Neural progenitor cell (in vitro differentiated cells): Measurements from ENCODE around the gene MAF. TPM values are rescaled to one million over a fixed set of nuclear protein-coding genes. Genes with fewer than 3 reads are reported as not detected.

ENCODE experiments used
- DNase-seq: peaks from one replicate; pipeline ENCODE4 v3.0.0-alpha.2; 2016; ENCODE audit warnings: low spot score
- H2AFZ ChIP-seq: fragments of 200-600 bp; sonication (generic); replicated peaks from 2 replicates; pipeline ENCODE4 v1.6.1; 2016; ENCODE audit warnings: antibody characterized with exemption
- H3F3A ChIP-seq: fragments of 200-600 bp; sonication (generic); 2 replicates; pipeline ENCODE4 v1.6.1; 2016; ENCODE audit warnings: antibody characterized with exemption, low read depth
- H3K27ac ChIP-seq: fragments of 200-600 bp; sonication (generic); 2 replicates; pipeline ENCODE4 v1.5.1; 2016; ENCODE audit warnings: mild to moderate bottlenecking
- H3K27me3 ChIP-seq: fragments of 200-600 bp; sonication (generic); 2 replicates; pipeline ENCODE4 v1.6.1; 2016; ENCODE audit warnings: mild to moderate bottlenecking, moderate library complexity
- H3K36me3 ChIP-seq: fragments of 200-600 bp; sonication (generic); 2 replicates; pipeline ENCODE4 v1.5.1; 2016
- H3K4me1 ChIP-seq: fragments of 200-600 bp; sonication (generic); 2 replicates; pipeline ENCODE4 v1.6.1; 2016; ENCODE audit warnings: mixed run types
- H3K4me2 ChIP-seq: fragments of 200-600 bp; sonication (generic); 2 replicates; pipeline ENCODE4 v1.6.1; 2016
- H3K4me3 ChIP-seq: fragments of 200-600 bp; sonication (generic); 2 replicates; pipeline ENCODE4 v1.5.1; 2016
- H3K79me2 ChIP-seq: fragments of 200-600 bp; sonication (generic); 2 replicates; pipeline ENCODE4 v1.6.1; 2016; ENCODE audit warnings: low read depth
- H3K9ac ChIP-seq: fragments of 200-600 bp; sonication (generic); 2 replicates; pipeline ENCODE4 v1.6.1; 2016
- H3K9me3 ChIP-seq: fragments of 200-600 bp; sonication (generic); 2 replicates; pipeline ENCODE4 v1.5.1; 2016; ENCODE audit warnings: low read depth
- H4K20me1 ChIP-seq: fragments of 200-600 bp; sonication (generic); 2 replicates; pipeline ENCODE4 v1.6.1; 2016; ENCODE audit warnings: low read depth
- H3K27ac Mint-ChIP-seq: 3 replicates; pipeline ENCODE4 v1.8.0; 2021; ENCODE audit warnings: mixed read lengths
- H3K27me3 Mint-ChIP-seq: 2 replicates; pipeline ENCODE4 v1.8.0; 2022; ENCODE audit warnings: low read depth, mild to moderate bottlenecking, inconsistent platforms, moderate library complexity, mixed read lengths; ENCODE audit not compliant: insufficient read depth
- H3K36me3 Mint-ChIP-seq: 3 replicates; pipeline ENCODE4 v1.8.0; 2021; ENCODE audit warnings: mixed read lengths
- H3K4me1 Mint-ChIP-seq: 3 replicates; pipeline ENCODE4 v1.8.0; 2021; ENCODE audit warnings: mixed read lengths
- H3K4me3 Mint-ChIP-seq: 3 replicates; pipeline ENCODE4 v1.8.0; 2021; ENCODE audit warnings: mild to moderate bottlenecking, moderate library complexity, mixed read lengths
- H3K9me3 Mint-ChIP-seq: 3 replicates; pipeline ENCODE4 v1.8.0; 2020; ENCODE audit warnings: mixed read lengths
- EZH2 ChIP-seq: fragments of 200-600 bp; sonication (generic); IDR thresholded peaks from 2 replicates; pipeline ENCODE4 v1.6.1; 2017; ENCODE audit warnings: antibody characterized with exemption, mild to moderate bottlenecking, moderate library complexity
- EZH2phosphoT487 ChIP-seq: fragments of 200-600 bp; sonication (generic); IDR thresholded peaks from 2 replicates; pipeline ENCODE4 v1.6.1; 2017; ENCODE audit warnings: antibody characterized with exemption
- total RNA-seq: library from RNA; depleted of rRNA; stranded (reverse); fragments of >200 nt; gene quantifications from 2 replicates; pipeline ENCODE4 v1.2.3, GENCODE V29; 2015; ENCODE audit warnings: low replicate concordance
- TF ChIP-seq, protein P1 (sequence below): fragments of 200-600 bp; sonication (generic); IDR thresholded peaks from 2 replicates; pipeline ENCODE4 v1.5.1; 2017; ENCODE audit warnings: antibody characterized with exemption, mild to moderate bottlenecking

Gene MAF
- total RNA-seq, 1 donor from 2014 or later: 10.8 TPM

DNA sequence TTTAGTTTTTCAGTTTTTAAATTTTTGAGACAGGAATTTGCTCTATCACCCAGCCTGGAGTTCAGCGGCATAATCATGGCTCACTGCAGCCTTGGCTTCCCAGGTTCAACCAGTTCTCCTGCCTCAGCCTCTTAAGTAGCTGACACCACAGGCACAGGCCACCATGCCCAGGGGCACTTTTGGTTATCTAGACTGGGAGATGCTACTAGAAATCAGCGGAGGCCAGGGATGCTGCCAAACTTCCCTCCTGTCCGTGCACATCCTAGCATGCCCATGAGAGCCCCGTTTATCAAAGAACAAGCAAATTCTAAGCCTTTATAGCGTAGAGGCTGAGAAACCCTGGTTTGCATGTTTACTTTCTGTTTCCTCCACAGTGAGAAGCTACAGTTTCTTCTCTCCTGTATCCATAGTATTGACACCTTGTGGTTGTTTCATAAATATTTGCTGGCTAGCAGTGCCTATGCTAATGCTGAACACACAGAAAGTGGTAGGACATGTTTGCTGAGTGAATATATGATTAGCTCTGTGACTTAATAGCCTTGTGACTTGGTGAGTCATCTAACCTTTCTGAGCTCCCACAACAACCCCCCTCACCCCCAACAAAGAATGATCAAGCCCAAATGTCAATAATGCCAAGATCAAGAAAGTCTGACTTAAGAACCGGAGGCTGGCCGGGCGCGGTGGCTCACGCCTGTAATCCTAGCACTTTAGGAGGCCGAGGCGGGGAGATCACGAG is 39.2 kb upstream of the MAF start:
- no peak overlapping the region for H3K27ac ChIP-seq
- H3K9me3 ChIP-seq: no peaks in the 10 kb centered on the region
- H3K4me3 Mint-ChIP-seq: no peak overlapping the region
- no peak overlapping the region for H3K27ac Mint-ChIP-seq
- no peak for DNase-seq
- H3K4me2 ChIP-seq: no peak overlapping the region
- H3K4me1 Mint-ChIP-seq: peaks cover 3% of the 10 kb centered on the region
- no peaks in the 10 kb centered on the region for H3K4me1 ChIP-seq
- no peak overlapping the region for H2AFZ ChIP-seq
- H3F3A ChIP-seq: no peaks in the 10 kb centered on the region
- H3K4me3 ChIP-seq: no peak overlapping the region
- H3K36me3 Mint-ChIP-seq: no peaks in the 10 kb centered on the region
- peaks cover 11% of the 10 kb centered on the region for H3K27me3 Mint-ChIP-seq
- no peaks in the 10 kb centered on the region for H3K79me2 ChIP-seq
- H3K36me3 ChIP-seq: no peaks in the 10 kb centered on the region
- H3K9ac ChIP-seq: no peak overlapping the region
- no peak for TF ChIP-seq EZH2phosphoT487
- no peak for TF ChIP-seq EZH2
- TF ChIP-seq, protein P1, sequence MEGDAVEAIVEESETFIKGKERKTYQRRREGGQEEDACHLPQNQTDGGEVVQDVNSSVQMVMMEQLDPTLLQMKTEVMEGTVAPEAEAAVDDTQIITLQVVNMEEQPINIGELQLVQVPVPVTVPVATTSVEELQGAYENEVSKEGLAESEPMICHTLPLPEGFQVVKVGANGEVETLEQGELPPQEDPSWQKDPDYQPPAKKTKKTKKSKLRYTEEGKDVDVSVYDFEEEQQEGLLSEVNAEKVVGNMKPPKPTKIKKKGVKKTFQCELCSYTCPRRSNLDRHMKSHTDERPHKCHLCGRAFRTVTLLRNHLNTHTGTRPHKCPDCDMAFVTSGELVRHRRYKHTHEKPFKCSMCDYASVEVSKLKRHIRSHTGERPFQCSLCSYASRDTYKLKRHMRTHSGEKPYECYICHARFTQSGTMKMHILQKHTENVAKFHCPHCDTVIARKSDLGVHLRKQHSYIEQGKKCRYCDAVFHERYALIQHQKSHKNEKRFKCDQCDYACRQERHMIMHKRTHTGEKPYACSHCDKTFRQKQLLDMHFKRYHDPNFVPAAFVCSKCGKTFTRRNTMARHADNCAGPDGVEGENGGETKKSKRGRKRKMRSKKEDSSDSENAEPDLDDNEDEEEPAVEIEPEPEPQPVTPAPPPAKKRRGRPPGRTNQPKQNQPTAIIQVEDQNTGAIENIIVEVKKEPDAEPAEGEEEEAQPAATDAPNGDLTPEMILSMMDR: no peak
- peaks cover 3% of the 10 kb centered on the region for H3K9me3 Mint-ChIP-seq
- no peaks in the 10 kb centered on the region for H3K27me3 ChIP-seq
- H4K20me1 ChIP-seq: no peaks in the 10 kb centered on the region

DNA sequence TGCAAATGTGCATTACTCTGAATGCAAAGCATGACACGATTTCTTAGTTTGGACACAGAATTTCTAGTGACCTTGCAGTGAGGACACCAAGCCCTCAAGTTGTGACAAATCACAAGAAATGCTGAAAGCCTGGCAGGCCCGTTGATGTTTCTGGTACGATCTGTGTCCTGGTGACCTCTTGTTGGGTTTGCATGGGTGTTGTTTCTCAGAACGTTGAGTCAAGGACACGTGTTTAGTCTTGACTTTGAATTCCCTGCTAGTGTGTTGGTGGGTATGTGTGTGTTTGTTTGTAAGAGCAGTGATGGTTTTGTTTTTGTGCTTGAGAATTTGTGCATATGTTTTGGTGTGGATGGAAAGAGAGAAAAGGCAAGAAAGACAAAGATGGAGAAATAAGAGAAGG is 37.8 kb upstream of the MAF start:
- Mint-ChIP-seq H3K9me3 (peaks cover 3% of the 10 kb centered on the region), H3K4me3 (no peak overlapping the region), H3K36me3 (no peaks in the 10 kb centered on the region), H3K27ac (no peak overlapping the region), H3K27me3 (peaks cover 11% of the 10 kb centered on the region), H3K4me1 (peaks cover 3% of the 10 kb centered on the region)
- Histone ChIP-seq H4K20me1 (no peaks in the 10 kb centered on the region), H3K4me2 (no peak overlapping the region), H3K4me1 (no peaks in the 10 kb centered on the region), H3F3A (no peaks in the 10 kb centered on the region), H3K9me3 (no peaks in the 10 kb centered on the region), H3K4me3 (no peak overlapping the region), H2AFZ (no peak overlapping the region), H3K79me2 (no peaks in the 10 kb centered on the region), H3K36me3 (no peaks in the 10 kb centered on the region), H3K27me3 (no peaks in the 10 kb centered on the region), H3K9ac (no peak overlapping the region), H3K27ac (no peak overlapping the region)
- no peak for DNase-seq
- TF ChIP-seq EZH2 (no peak), EZH2phosphoT487 (no peak)
- TF ChIP-seq, protein P1: no peak

DNA sequence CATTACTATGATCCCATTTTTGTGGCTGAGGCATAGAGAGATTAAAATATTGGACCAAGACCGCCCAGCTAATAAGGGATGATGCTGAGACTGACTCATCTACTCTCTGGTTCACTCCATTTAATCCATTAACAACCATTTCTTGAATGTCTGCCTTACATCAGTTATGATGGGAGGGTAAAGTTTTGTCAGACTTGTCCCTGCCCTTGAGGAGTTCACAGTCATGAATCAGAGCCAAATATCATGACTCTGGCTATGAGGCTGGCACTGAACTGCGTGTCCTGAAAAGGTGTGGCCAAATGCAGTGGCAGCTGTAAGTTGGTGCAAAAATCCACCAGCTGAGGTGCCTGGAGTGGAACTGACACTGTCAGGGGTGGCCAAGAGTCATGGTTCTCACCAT is 35.0 kb upstream of the MAF start:
- Histone ChIP-seq H3K27ac (no peak overlapping the region), H3K4me3 (no peak overlapping the region), H3K4me1 (no peaks in the 10 kb centered on the region), H3K4me2 (no peak overlapping the region), H3K79me2 (no peaks in the 10 kb centered on the region), H3K9ac (no peak overlapping the region), H3K9me3 (no peaks in the 10 kb centered on the region), H3K36me3 (no peaks in the 10 kb centered on the region), H3K27me3 (no peaks in the 10 kb centered on the region), H3F3A (no peaks in the 10 kb centered on the region), H2AFZ (no peak overlapping the region), H4K20me1 (no peaks in the 10 kb centered on the region)
- Mint-ChIP-seq H3K4me3 (no peak overlapping the region), H3K36me3 (no peaks in the 10 kb centered on the region), H3K27me3 (peaks cover 5% of the 10 kb centered on the region), H3K4me1 (no peaks in the 10 kb centered on the region), H3K9me3 (no peaks in the 10 kb centered on the region), H3K27ac (no peak overlapping the region)
- no peak for DNase-seq
- TF ChIP-seq EZH2 (no peak), EZH2phosphoT487 (no peak)
- TF ChIP-seq, protein P1: no peak
